CD4-positive, alpha-beta T cell treated with Interferon alpha-2 for 1 hour (primary cell): Measurements from ENCODE around the gene ATP11A.

Source experiments
- DNase-seq, 2 donors: peaks; one replicate each; pipeline ENCODE4 v3.0.0-alpha.2; 2020 to 2022

The ATP11A gene

GRCh38 chr13:112911285-112911701 is 221.5 kb downstream of the ATP11A start:
- DNase-seq = no peak

DNA sequence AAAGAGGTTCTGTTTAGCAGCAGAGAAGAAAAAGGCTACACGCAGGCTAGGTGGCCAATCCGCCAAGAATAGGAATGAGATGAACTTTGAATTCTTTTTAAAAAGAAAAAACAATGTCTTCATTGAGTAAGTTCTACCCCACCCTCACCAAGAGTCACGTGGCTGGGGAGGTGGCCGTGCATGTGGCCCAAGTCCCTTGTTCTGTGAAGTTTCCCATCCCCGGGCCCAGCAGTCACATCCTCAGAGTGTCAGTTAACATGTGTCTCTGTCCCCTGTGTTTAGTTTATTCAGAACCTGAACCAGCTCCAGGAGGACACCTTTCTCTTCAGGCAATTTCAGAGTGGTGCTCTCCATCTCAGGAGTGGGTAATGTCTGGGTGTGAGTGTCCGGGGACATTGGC is 222.0 kb downstream of the ATP11A start:
- DNase-seq = no peak

- DNase-seq = no peak
Measured at GRCh38 chr13:112912726-112913440, 223.0 kb downstream of the ATP11A start.

DNA sequence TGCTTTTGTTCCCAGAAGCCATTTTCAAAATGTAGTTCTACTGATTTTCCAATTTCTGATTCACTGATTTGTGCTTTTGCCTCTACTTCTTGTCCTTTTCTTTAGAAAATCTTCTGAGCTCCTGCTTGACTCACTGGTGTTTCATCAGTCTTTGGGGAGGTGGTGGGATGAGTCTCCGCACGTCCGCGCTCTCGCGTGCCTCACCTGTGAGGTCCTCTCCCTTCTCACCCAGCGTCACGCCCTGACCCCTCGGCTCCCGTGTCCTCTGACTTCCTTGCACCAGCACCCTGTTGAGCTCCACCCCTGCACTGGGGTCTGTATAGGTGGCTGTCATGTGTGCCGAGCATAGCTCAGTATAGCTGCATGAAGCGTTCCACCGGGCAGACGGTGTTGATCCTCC is 226.5 kb downstream of the ATP11A start:
- no peak for DNase-seq

- DNase-seq = no peak
Measured at GRCh38 chr13:112917056-112917664, 227.3 kb downstream of the ATP11A start.

- no peak for DNase-seq
Measured at GRCh38 chr13:112917737-112918136, 227.9 kb downstream of the ATP11A start.

- no peak for DNase-seq
Measured at GRCh38 chr13:112918266-112918665, 228.4 kb downstream of the ATP11A start.

DNA sequence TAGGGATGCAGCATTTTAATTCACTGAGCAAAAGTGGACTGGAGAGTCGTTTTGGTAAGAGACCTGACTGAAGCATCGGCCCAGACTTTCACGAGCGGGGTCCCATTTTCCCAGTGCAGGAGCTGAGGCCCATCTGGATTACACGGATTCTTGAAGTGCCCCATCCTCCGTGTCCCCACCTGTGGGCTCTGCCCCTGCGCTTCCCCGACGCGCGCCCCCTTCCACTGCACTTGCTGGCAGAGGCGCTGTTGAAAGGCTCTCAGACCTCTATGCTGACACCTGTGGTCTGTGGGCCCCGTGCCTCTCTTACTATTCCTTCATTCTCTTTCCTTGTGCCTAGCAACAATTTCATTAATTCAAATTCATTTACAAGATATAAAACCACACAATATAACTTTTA is 228.9 kb downstream of the ATP11A start:
- no peak for DNase-seq

DNA sequence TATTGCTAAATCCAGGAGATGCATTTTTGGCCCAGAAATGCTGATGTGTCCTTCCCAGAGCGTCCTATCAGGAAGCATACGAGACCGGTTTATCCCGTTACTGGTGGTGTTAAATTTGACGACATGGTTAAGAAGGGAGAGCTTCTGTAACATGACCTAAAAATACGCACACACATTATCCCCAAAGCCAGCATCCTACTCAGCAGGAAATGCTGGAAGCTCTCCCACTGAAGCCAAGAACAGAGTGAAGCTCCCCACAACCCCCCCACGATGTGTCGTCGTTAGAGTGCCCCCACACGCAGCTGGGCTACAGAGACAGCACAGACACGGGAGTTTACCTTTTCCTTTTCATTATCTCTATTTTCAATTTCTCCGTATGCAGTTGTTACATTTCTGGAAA is 234.1 kb downstream of the ATP11A start:
- DNase-seq = no peak

DNA sequence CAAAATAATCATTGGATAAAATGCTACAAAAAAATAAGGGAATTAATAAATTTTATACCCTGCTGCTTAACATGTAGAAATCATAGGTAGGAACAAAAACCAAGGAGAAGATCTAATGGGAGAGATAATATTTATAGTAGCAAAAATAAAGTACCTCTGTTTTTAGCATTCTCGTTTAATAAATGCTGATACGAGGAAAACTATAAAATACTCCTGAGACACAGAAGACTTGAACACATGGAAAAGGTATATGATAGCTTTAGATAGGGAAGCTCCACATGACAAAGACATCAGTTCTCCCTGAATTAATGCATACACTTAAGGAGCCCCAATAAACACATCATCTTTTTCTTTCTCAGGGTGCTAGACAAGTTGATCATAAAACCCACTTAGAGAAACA is 234.5 kb downstream of the ATP11A start:
- DNase-seq = no peak

- no peak for DNase-seq
Measured at GRCh38 chr13:112926003-112926402, 236.2 kb downstream of the ATP11A start.

- no peak for DNase-seq
Measured at GRCh38 chr13:112926993-112927392, 237.2 kb downstream of the ATP11A start.

DNA sequence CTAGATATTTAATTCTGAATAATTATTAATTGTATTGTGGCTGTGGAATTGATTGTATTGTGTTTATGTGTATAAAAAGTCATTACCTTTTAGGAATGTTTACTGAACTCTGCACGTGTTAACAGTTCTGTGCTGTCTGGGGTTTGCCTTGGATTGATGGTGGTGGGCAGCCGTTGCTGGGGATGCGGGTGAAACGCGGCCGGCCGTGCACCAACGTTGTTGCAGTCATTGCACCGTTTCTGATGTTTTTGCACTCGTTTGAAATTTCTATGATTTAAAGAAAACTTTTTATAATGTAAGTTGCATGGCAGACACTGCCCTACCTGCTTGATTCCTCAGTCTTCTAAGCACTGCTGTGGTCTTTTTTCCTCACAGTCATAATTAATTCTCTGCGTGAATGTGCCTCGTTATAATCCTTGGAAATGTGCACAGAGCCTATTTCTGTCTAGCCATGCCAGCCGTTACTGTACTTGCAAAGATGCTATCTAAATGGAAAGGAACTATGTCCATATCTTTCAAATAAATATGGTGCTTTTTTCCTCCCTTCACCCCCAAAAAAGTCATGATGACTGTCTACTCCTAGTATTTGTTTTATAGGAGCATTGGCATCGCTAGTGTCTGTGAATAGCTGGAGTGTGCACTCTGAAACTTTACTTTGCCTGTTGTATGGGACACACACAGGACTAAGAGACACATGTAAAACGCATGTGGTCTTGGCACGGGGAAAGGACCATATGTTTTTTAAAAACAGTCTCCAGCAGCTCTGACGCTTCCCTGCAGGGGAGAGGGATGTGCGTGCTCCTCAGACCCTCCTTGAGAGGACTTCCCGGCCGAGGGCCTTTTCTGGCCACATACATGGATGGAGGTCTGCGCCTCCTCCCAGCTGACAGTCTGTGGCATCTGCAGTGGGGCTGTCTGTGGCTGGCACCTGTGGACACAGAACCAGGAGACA is 238.5 kb downstream of the ATP11A start:
- no peak for DNase-seq

DNA sequence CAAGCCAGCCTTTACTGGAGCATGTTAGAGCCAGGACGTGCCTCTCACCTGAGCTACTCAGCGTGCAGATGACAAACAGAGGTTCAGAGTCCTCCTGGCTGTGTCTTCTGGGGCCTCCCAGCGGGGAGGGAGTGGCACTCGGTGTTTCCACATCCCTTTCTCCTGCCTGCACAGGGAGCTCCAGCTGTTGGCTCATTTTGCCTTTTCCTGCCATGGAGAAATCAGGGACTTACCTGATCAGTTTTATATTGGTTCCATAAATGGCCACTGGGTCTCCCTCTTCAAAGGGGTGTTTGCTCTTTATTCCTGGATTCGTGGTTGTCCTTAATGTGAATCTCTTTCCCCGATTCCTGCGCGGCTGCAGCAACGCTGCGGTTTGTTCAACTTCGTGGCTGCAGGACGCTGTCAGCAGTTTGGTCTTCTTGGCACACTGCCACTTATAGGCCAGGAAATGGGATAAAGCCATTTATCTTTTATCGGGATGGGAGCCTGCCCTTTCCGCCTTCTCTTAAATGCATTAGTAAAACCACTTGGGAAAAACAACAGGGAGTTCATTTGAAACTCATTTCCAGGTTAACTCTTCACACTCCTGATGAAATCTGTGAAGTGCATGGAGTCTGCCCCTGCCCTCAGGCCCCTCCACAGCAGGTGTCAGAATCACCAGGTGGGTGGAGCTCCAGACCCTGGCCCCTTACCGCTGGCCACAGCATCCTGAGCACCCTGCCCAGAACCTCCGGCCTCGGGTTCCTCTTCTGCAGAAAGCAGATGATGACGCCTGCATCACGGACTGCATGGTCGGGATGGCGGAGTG is 239.3 kb downstream of the ATP11A start:
- DNase-seq = no peak

- DNase-seq = no peak
Measured at GRCh38 chr13:112929783-112930055, 239.9 kb downstream of the ATP11A start.

GRCh38 chr13:112930192-112930591 is 240.4 kb downstream of the ATP11A start:
- no peak for DNase-seq

- DNase-seq = no peak
Measured at GRCh38 chr13:112931028-112931934, 241.4 kb downstream of the ATP11A start.

DNA sequence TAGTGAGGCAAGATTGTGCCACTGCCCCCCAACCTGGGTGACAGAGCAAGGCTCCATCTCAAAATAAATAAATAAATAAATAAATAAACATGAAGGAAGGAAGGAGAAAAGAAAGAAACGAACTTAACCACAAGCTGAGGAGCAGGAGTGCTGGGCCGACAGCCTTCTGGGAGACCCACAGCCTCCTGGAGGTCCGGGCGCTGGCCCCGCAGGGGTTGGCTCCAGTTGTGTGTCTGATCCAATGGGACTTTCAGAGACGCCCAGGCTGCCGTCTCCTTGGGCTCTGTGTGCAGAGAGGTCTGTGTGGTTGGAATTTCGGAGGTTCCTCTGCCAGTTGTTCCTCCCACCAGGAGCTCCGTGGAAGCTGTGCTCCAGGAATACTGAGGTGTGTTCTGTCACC is 243.1 kb downstream of the ATP11A start:
- DNase-seq = no peak

- DNase-seq = no peak
Measured at GRCh38 chr13:112933649-112934048, 243.8 kb downstream of the ATP11A start.

DNA sequence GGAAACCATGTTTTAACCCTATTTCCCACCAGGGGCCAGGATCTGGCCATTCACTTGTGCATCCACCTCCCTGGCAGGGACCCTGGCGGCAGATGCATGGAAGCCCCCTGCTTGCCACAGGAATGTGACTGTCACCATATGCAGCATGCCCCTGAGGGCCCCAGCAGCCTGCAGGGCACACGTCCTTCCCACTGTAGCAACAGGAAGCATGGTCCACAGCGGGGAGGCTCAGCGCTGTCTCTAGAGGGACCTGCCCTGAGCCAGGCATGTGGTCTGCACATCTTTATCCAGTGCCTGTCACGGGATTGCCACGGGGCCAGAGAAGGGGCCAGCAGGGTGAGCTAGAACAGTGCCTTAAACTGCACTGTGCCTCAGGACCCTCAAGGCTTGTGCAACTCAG is 244.2 kb downstream of the ATP11A start:
- DNase-seq = no peak
